Stimulated activated CD4-positive, alpha-beta T cell treated with anti-CD3 and anti-CD28 coated beads, Interleukin-4, amount 100 ng/mL, for 4 hours (primary cell): Measurements from ENCODE around the gene LZTFL1.

Experiments used
- DNase-seq, 2 experiments: peaks; one replicate each; pipeline ENCODE4 v3.0.0-alpha.2; 2020

LZTFL1 gene

DNA sequence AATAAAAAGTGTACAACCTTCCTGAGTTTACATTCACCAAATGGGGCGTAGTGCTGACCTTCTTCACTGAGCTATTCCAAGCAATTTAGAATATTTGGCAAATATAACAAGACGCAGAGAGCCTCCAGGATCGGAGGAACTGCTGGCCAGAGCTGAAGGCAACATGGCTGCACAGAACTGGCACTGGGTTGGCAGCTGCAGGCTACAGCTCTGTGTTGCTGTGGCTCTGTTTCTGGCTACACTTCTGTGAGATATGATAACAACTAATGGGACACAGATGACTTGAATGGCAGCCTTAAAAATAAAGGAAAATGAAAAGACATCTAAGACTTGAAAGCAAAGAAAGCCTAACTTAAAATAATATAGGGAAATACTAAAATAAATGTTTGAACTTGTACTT, 34.8 kb downstream of the LZTFL1 start:
- no peak for DNase-seq

- no peak for DNase-seq
Observed at GRCh38 chr3:45806072-45806471, 35.8 kb downstream of the LZTFL1 start.

- no peak for DNase-seq
Observed at GRCh38 chr3:45803252-45803935, 38.5 kb downstream of the LZTFL1 start.

- DNase-seq = no peak
Observed at GRCh38 chr3:45802146-45802545, 39.8 kb downstream of the LZTFL1 start.

DNA sequence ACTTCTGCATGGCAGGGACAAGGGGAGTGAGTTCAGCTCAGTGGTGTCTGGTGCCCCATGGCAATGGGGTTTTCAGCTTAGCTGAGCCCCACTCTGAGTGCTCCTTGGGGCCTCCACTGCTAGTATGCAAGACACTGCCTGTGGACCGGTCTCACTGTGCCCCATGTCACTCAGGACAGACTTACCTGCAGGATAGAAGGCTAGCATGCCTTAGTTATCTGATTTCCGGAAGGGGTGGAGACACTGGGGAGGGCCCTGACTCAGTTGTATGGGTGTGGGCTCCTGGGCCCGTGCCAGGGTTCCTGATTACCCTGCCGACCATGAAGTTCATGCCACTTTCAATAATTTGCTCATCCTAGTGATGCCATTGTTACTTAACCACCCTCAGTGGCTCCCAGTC, 41.3 kb downstream of the LZTFL1 start:
- DNase-seq = no peak

- no peak for DNase-seq
Observed at GRCh38 chr3:45799586-45799985, 42.3 kb downstream of the LZTFL1 start.

GRCh38 chr3:45798034-45798433, 43.9 kb downstream of the LZTFL1 start:
- DNase-seq = no peak

DNA sequence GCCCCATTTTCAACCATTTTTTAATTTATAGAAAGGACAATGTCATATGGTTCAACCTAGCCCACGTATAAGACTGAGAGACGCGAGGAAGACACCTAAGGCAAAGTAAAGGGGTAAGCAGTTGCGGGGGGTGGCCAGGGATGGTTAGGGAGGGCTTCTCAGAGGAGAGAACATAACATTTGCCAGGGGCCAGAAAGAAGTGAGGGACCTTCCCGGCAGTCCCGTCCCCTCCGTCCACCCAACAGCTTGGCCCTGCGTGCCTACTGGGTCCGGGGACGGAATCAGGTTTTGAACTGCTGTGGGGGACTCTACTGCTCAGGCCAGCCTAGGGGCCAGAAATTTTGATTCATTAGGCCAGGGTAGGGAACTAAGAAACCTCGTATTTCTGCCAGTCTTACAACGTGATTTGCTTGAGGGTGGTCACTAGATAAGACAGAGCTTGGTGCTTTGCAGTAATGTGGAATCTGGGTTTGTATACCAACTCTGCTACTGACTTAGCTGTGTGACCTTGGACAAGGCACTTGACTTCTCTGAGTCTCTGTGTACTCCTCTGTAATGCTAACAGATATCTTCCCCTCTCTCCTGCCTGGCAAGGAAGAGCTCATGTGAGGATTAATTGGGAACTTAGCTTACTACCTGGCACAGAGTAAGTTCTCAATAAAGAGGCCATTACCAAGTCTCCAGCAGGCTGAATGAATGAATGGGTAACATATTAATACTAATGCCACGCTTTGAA, 44.8 kb downstream of the LZTFL1 start:
- no peak for DNase-seq

DNA sequence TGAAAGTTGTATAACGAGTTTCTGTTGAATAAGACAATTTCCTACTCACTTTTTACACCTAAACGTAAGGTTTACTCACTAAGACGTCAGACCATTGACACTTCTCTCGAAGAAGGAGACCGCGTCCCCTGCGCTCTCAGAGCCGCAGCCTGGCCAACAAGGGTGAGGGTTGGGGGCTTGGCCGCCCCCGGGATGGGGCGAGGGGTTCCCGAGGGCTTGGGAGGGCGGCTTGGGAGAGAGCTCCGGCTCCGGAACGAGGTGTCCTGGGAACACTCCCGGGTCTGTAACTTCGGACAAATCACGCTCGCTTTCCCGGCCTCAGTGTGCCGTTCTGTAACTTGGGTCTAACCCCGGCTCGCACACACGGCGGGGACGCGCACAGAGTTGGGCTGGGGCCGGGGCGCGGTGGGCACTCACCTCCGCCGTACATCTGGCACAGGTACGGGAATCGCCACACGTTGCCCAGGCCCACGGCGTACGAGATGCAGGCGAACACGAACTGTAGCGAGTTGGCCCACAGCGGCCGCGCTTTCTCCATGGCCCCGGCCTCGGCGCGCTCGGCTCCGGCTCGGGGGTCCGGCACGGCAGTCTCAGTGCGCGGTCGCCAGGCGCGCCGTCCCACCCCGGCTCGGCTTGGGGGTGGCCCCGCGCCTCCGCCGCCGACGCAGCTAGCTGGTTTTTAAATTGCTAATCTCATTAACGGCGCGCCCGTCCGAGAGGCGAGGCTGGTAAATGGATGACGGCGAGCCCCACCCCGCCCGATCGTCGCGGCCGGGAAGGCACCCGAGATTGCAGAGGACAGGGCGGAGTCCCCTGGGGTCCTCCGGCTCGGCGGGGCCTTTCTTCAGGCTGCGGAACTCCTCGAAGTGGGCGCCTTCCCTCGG, 45.8 kb downstream of the LZTFL1 start, which contains the start of gene SLC6A20:
SLC6A20 (minus strand) TSS at position 655 of the 884 bp plus-strand sequence; CDS start at position 538, 117 bp downstream.
- peak in 1 of 2 experiments; percentile 5 for DNase-seq

DNA sequence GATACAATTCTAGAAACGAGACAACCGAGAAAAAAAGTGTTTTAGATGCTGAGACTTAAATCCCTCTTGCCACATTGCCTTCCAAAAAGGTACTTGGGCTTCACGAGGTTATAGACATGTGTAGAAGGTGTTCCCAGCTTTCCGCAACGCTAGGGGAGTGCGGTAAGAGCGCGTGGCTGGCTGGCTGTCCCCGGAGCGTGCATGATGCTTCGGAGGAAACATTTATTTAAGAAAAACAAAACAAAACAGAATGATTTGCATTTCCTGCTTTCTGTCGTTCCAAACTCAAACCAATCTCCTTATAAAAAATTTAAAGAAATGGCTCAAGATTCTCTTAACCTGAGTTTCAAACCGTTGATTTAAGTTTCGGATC, 46.4 kb downstream of the LZTFL1 start:
- no peak for DNase-seq

DNA sequence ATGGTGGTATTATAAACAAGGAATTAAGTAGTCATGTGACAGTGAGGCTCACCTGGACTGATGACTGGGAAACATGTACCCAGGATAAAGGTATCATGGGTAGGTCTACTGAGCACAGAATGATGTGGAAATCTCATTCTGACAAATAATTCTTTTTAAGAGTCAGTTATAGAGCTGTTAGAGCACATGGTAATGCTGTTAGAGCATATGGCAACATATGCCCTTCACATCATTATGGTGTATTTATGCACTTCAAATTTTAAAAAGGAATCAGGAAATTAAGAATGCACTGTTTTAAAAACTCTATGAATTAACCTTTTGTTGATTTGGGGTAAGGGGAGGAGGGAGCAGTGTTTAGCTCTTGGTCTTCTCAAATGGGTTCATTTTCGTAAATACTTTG, 47.3 kb downstream of the LZTFL1 start:
- no peak for DNase-seq

DNA sequence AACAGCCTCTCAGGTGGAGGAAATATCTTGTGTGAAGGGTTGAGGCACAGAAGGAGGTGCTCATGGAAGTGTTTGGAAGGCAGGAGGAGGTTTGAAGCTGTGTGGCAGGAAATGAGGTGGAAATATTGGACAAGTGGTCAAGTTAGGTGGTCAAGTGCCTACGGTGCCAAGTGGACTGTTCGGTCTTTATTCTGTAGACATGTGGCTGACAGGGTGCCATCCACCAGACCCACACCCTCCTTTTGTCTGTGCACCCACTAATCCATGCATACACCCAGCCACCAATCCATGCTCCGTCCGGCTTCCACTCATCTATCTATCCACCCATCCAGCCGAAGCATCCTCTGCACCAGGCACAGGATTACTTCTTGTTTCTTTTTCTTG, 47.8 kb downstream of the LZTFL1 start:
- no peak for DNase-seq

- DNase-seq = no peak
Observed at GRCh38 chr3:45793482-45794176, 48.3 kb downstream of the LZTFL1 start.

DNA sequence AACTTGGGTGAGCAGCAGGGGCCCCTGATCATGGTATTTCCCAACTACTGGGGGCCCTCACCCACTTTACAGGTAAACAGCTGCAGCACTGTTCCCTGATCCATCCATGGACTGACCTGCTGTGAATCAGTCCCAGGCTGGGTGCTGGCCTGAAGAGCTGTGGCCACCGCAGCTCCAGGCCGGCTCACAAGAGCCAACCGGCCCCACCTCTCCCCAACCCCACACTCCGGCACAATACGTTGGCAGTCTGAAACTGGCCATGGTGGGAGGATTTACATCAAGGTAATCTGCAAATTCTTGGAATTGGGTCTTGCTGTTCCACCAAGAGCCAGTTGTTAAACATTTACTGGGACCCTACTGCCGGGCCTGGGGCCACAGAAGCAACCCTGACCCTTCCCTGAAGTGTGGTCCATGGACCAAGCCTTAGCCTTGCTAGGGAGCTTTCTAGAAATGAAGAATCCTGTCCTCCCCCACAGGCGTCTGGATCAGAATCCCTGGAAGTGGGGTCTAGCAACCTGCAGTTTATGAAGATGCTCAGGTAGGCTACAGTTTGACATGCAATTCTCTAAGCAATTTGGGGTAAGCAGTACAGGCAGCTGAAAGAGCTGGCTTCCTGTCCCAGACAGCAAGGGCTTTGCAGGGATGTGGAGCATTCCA, 49.3 kb downstream of the LZTFL1 start:
- no peak for DNase-seq

DNA sequence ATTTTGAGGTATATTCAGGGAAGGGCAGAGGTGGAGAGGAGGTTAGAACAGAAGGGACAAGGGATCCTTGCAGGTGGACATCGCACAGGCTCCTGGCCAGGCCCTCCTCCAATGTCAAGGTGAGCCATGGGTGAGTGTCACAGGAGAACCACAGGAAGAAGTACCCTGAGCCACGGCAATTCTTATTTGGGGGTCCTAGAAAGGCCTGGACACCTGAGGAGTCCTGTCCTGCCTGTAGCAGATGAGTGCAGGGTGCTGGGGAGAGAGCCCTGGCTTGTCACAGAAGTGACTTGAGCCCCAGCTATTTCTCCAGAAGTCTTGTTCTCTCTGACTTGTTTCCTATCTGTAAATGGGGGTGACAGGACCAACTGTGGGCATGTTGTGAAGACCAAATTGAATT, 49.9 kb downstream of the LZTFL1 start:
- no peak for DNase-seq

DNA sequence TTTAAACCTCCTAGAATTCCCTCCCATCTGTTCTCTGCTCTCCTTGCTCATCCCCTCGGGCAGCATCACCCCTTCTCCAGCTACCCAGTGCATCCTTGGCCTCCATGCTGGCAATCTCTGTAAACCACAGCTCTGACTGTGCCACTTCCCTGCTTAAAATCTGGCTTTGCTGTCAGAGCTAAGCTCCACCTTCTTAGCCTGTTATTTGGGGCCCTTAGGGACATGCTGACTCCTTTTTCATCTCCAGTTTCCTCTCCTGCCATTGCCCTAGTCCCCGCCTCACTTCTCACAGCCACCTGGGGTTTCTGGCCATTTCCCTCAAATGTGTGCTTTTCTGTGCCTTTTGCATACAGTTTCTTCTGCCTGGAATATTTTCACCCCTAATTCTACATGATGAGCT, 51.3 kb downstream of the LZTFL1 start:
- DNase-seq = no peak

- no peak for DNase-seq
Observed at GRCh38 chr3:45789235-45789812, 52.6 kb downstream of the LZTFL1 start.

- DNase-seq = no peak
Observed at GRCh38 chr3:45787551-45787950, 54.4 kb downstream of the LZTFL1 start.

DNA sequence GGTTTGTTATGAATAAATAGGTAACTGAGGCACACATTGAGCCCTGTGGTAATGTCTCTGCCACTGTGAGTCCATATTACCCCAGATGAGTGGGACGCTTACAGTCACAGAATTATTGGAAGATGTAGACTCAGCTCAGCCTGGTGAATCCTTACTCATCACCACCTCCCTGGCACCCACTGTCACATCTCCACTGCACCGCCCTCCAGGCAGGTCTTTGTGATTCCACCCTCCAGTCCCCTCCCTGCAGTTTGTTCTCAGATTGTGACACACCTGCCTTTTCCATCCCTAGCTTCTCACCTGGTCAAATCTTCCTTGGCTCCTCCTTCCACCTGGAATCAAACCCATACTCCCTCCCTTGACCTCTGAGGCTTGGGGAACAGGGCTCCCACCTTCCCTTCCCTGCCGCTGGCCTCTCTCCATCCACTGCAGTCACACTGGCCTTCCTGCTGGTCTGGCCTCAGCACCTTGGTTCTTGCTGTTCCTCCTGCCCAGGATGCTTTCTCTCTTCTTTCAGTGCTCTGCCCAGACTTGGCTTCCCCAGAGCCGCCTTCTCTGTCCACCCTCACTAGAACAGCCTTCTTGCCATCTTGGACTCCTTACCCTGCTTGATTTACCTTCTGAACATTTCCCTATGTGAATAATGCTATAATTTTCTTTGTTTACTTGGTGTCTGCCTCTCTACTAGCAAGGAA, 55.0 kb downstream of the LZTFL1 start:
- no peak for DNase-seq

DNA sequence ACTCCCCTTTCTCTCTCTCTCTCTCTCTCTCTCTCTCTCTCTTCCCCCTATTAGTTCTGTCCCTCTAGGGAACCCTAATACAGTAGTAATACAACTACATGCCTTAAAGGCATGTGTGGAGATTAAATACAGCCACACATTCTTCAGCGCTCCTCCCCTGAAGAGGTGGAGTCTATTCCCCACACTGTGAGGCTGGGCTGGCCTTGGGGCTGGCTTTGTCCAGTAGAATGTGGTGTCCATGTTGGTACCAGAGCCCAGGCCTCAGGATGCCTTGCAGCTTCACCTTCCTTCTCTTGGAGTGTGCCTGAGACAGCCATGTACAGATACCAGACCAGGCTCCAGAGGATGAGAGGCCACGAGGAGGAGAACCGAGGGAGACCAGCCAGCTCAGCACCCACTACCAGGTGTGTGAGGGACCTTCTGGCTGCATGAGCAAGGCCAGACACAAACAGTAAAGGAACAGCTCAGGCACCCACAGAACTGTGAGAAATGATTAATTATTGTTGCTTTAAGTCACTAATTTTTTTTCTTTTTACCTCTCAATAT, 56.2 kb downstream of the LZTFL1 start:
- DNase-seq = no peak

GRCh38 chr3:45783667-45784066, 58.3 kb downstream of the LZTFL1 start:
- DNase-seq = no peak
